ENCODE data around the gene FOLR2. TPM values are rescaled to one million over a fixed set of nuclear protein-coding genes. Genes with fewer than 3 reads are reported as not detected.

Gene FOLR2
- total and polyA plus RNA-seq, 4 donors = 9.4 to 31.5 (median 16.7) TPM

DNA sequence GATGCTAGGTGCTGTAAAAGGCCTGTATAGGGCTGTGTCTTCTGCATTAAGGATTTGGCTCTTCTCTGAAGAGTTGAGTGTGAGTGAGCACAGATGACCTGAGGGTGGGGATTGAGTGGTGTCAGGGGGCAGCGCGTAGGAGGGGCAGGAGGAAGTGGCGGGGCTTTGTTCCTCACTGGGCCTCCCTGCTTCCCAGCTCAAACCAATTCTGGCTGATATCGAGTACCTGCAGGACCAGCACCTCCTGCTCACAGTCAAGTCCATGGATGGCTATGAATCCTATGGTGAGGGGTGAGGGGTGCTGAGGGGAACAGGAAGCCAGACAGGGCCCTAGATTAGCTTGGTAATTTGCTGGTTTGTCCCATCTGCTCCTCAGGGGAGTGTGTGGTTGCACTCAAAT, 18.3 kb downstream of the FOLR2 start:
- H3K9ac ChIP-seq (ENCODE audit: low read depth in 1 of 2, low read length in 2 of 2) = no peak overlapping the region
- peaks cover 3 to 15% (median 9%) of the 10 kb centered on the region in 4 donors for H3K4me1 ChIP-seq (ENCODE audit: control insufficient read depth in 4 of 4, insufficient read depth in 4 of 4, low read length in 3 of 4)
- H3K27ac ChIP-seq (ENCODE audit: low read depth in 1 of 2, low read length in 2 of 2) = no peak overlapping the region
- H3K4me3 ChIP-seq (ENCODE audit: low read depth in 1 of 3, low read length in 3 of 3) = no peak overlapping the region
- H3K36me3 ChIP-seq (ENCODE audit: control insufficient read depth in 4 of 4, insufficient read depth in 3 of 4, low read depth in 1 of 4, low read length in 3 of 4) = peaks cover 19 to 75% (median 39%) of the 10 kb centered on the region in 4 donors
- 96% methylated on average over 4 of the region's 4 CpGs for whole genome bisulfite sequencing
- DNase-seq (ENCODE audit: low spot score) = no peak
- no peaks in the 10 kb centered on the region for H3K27me3 ChIP-seq (ENCODE audit: control insufficient read depth in 4 of 4, insufficient read depth in 4 of 4, low read length in 3 of 4)
- TF ChIP-seq ATF3 (IDR thresholded peaks at IDR 0.05) (no peak), RXRA (IDR thresholded peaks at IDR 0.05) (no peak), GABPA (IDR thresholded peaks at IDR 0.05 in 1 of 2, conservative IDR thresholded peaks at IDR 0.05 in 1 of 2) (no peak), FOXA2 (IDR thresholded peaks at IDR 0.05) (no peak), RAD21 (IDR thresholded peaks at IDR 0.05) (no peak), FOXA1 (IDR thresholded peaks at IDR 0.05) (no peak), YY1 (IDR thresholded peaks at IDR 0.05) (no peak), TAF1 (conservative IDR thresholded peaks at IDR 0.05) (no peak), ZBTB33 (IDR thresholded peaks at IDR 0.05) (no peak), HNF4G (IDR thresholded peaks at IDR 0.05) (no peak), NR2F2 (IDR thresholded peaks at IDR 0.05) (no peak)
- TF ChIP-seq, protein P1, sequence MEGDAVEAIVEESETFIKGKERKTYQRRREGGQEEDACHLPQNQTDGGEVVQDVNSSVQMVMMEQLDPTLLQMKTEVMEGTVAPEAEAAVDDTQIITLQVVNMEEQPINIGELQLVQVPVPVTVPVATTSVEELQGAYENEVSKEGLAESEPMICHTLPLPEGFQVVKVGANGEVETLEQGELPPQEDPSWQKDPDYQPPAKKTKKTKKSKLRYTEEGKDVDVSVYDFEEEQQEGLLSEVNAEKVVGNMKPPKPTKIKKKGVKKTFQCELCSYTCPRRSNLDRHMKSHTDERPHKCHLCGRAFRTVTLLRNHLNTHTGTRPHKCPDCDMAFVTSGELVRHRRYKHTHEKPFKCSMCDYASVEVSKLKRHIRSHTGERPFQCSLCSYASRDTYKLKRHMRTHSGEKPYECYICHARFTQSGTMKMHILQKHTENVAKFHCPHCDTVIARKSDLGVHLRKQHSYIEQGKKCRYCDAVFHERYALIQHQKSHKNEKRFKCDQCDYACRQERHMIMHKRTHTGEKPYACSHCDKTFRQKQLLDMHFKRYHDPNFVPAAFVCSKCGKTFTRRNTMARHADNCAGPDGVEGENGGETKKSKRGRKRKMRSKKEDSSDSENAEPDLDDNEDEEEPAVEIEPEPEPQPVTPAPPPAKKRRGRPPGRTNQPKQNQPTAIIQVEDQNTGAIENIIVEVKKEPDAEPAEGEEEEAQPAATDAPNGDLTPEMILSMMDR (IDR thresholded peaks at IDR 0.05; ENCODE audit: low read depth, low read length, missing input control) = no peak
- H3K9me3 ChIP-seq (ENCODE audit: control insufficient read depth in 4 of 4, low read length in 3 of 4) = no peaks in the 10 kb centered on the region

GRCh38 chr11:72235351-72236057, 18.9 kb downstream of the FOLR2 start:
- TF ChIP-seq, protein P1 (IDR thresholded peaks at IDR 0.05; ENCODE audit: low read depth, low read length, missing input control) = no peak
- TF ChIP-seq YY1 (IDR thresholded peaks at IDR 0.05) = no peak
- TF ChIP-seq RXRA (IDR thresholded peaks at IDR 0.05) = no peak
- TF ChIP-seq TAF1 (conservative IDR thresholded peaks at IDR 0.05) = no peak
- TF ChIP-seq, protein P2, sequence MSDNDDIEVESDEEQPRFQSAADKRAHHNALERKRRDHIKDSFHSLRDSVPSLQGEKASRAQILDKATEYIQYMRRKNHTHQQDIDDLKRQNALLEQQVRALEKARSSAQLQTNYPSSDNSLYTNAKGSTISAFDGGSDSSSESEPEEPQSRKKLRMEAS (IDR thresholded peaks at IDR 0.05) = no peak
- no peak for TF ChIP-seq JUND (IDR thresholded peaks at IDR 0.05)
- no peak overlapping the region for H3K9ac ChIP-seq (ENCODE audit: low read depth in 1 of 2, low read length in 2 of 2)
- peaks cover 6 to 19% (median 13%) of the 10 kb centered on the region in 4 donors for H3K4me1 ChIP-seq (ENCODE audit: control insufficient read depth in 4 of 4, insufficient read depth in 4 of 4, low read length in 3 of 4)
- peaks cover 14 to 69% (median 36%) of the 10 kb centered on the region in 4 donors for H3K36me3 ChIP-seq (ENCODE audit: control insufficient read depth in 4 of 4, insufficient read depth in 3 of 4, low read depth in 1 of 4, low read length in 3 of 4)
- 95% methylated on average over 17 of the region's 17 CpGs for WGBS
- DNase-seq (ENCODE audit: low spot score) = peak; percentile 31
- no peak overlapping the region for H3K27ac ChIP-seq (ENCODE audit: low read depth in 1 of 2, low read length in 2 of 2)
- H3K27me3 ChIP-seq (ENCODE audit: control insufficient read depth in 4 of 4, insufficient read depth in 4 of 4, low read length in 3 of 4) = no peaks in the 10 kb centered on the region
- no peak overlapping the region for H3K4me3 ChIP-seq (ENCODE audit: low read depth in 1 of 3, low read length in 3 of 3)
- H3K9me3 ChIP-seq (ENCODE audit: control insufficient read depth in 4 of 4, low read length in 3 of 4) = no peaks in the 10 kb centered on the region
